ENCODE results near the gene CEP41.

CEP41 gene

DNA sequence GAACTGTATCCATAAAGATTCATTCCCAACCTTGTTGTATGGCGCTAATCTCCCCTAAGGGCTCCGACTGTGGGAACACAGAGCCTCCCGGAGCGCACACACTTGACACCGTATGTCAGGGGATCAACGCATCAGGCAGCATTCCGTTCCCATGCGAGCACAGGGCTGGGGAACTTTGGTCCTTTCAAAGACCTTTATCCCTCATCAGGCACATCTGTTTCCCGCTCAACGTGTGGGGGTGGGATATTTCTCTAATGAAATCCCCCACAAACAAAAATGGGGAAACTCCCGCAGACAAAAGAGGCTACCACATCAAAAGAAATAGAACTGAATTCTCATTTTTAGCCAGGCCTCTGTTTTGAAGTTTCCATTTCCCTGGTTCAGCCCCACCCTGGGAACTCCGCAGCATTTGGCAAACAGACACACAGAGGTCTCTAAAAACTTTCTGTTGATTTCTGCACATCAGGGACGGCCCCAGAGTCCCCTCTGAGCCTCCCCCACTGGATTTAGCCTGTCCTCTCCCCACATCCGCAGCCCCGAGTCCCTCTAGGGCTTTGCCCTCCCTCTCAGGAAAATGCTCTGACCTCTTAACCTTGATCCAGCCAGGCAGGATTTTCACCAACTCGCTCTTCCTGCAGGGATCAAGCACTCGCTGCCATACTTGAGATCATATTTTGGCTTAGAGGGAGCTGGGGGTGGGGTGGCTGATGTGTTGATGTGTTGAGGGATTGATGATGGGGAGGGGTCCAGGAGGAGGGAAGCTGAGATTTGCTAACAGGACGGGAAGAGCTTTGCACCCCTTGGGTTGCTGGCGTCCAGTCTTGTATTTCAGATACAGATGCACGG lies 89.6 kb downstream of the CEP41 start:
- TF ChIP-seq, protein P1, sequence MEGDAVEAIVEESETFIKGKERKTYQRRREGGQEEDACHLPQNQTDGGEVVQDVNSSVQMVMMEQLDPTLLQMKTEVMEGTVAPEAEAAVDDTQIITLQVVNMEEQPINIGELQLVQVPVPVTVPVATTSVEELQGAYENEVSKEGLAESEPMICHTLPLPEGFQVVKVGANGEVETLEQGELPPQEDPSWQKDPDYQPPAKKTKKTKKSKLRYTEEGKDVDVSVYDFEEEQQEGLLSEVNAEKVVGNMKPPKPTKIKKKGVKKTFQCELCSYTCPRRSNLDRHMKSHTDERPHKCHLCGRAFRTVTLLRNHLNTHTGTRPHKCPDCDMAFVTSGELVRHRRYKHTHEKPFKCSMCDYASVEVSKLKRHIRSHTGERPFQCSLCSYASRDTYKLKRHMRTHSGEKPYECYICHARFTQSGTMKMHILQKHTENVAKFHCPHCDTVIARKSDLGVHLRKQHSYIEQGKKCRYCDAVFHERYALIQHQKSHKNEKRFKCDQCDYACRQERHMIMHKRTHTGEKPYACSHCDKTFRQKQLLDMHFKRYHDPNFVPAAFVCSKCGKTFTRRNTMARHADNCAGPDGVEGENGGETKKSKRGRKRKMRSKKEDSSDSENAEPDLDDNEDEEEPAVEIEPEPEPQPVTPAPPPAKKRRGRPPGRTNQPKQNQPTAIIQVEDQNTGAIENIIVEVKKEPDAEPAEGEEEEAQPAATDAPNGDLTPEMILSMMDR (IDR thresholded peaks at IDR 0.05; ENCODE audit: low read depth, low read length, missing control alignments), result no peak
- no peak overlapping the region for H3K4me3 ChIP-seq (replicated peaks; ENCODE audit: low read depth, low read length)
- no peak for DNase-seq (ENCODE audit: extremely low read depth, low read depth)

DNA sequence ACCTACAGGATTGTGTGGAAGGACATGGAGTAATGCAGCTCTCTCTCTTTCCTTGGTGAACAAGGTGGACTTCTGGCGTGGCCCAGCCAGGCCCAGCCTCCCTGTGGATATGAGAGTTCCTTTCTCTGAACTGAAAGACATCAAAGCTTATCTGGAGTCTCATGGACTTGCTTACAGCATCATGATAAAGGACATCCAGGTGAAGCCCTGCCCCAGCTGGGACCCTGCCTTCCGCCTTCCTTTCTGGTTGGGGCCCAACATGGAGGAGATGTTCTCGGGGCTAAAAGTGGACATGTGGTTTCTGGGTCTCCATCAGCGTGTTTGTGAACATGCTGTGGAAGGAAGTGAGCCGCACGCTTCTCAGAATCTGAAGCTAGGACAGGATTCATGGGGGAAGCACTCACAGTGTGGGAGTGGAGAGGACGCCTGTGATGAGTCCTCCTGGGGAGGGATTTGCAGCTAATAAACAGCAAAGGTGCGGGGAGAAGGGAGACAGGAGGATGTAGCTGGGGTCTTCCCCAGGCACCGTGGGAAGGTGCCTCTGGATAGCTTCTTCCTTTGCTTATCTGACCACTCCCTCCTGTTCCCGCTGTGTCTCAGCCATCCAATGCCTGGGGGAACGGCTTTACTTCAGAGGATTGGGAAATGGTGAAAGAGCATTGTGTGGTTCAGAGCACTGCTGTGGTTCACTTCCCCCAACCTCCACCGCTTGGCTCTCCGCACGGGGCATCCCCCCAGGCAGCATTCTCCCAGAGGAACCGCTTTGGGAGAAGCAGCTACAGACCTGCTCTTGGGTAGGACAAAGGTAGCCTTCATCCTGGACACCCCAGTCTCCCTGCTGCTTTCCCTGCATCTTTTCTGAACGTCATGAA lies 90.7 kb downstream of the CEP41 start:
- no peak overlapping the region for H3K4me3 ChIP-seq (replicated peaks; ENCODE audit: low read depth, low read length)
- TF ChIP-seq, protein P1 (IDR thresholded peaks at IDR 0.05; ENCODE audit: low read depth, low read length, missing control alignments), result no peak
- no peak for DNase-seq (ENCODE audit: extremely low read depth, low read depth)

DNA sequence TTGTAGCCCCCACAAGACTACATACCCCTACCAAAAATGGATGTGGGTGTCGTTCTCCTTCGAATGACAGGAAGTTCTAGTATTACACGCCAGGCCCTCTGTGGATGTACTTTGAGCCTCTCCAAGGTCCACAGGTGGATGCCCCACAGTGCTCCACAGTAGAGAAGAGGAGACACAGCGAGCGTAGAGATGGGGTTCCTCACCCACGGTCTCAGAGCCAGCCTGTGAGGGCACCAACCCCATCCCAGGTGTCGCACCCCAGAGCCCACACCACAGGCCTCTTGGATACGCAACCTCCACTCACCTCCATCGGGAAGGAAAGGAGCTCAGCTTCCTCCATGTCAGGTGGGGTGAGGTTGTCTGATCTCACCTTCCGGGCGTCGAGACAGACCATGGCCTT lies 93.9 kb downstream of the CEP41 start:
- H3K4me3 ChIP-seq (replicated peaks; ENCODE audit: low read depth, low read length), result no peak overlapping the region
- DNase-seq (ENCODE audit: extremely low read depth, low read depth), result no peak
- TF ChIP-seq, protein P1 (IDR thresholded peaks at IDR 0.05; ENCODE audit: low read depth, low read length, missing control alignments), result no peak

DNA sequence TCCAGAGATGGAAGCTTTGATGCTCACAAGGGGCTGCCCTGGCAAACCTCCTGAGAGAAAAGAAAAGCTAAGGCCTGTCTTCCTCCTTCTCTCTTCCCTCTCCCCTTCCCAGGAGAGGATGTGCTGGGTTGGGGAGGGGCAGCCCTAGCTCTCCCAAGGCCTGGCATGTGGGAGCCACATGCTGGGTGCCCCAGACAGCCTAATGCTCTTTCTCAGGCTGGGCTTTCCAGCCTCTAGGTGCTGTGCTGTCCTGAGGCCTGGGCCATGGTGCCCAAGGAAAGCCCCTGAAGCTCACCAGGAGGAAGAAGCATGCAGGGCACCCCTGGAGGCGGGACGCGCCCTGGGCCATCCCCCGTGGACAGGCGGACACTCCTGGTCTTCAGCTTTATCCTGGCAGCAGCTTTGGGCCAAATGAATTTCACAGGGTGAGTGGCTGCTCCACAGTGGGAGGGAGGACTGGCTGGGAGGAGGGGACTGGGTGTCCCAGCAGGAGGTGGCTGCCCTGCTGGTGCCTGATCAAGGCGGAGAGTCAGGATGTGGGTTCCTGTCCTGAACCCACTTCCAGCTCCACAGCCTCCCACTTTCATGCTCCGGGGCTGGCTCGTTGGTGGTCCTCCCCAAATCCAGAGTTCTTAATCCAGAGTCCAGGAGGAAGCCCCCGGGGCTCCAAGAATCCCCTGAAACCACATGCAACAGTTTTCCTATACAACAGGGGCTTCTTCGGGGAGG lies 94.5 kb downstream of the CEP41 start:
- no peak overlapping the region for H3K4me3 ChIP-seq (replicated peaks; ENCODE audit: low read depth, low read length)
- TF ChIP-seq, protein P1 (IDR thresholded peaks at IDR 0.05; ENCODE audit: low read depth, low read length, missing control alignments), result no peak
- no peak for DNase-seq (ENCODE audit: extremely low read depth, low read depth)

DNA sequence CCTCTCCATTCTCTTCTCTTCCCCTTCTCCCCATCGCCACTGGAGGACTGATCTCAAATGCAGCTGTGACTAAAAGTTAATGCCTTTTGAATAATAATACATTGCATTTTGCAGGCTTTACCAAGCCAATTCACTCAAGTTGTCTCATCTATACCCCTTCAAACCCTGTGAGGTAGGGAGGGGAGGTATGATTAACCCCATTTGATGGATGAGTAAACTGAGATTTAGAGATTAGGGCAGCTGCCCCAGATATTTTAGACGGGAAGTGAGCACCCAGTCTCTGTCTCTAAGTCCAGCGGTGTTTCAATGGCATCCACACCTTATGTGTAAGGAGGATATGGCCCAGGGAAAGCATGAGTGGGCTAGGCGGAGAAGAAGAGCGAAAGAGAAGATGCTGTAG lies 95.1 kb downstream of the CEP41 start:
- DNase-seq (ENCODE audit: extremely low read depth, low read depth), result no peak
- no peak overlapping the region for H3K4me3 ChIP-seq (replicated peaks; ENCODE audit: low read depth, low read length)
- TF ChIP-seq, protein P1 (IDR thresholded peaks at IDR 0.05; ENCODE audit: low read depth, low read length, missing control alignments), result no peak

DNA sequence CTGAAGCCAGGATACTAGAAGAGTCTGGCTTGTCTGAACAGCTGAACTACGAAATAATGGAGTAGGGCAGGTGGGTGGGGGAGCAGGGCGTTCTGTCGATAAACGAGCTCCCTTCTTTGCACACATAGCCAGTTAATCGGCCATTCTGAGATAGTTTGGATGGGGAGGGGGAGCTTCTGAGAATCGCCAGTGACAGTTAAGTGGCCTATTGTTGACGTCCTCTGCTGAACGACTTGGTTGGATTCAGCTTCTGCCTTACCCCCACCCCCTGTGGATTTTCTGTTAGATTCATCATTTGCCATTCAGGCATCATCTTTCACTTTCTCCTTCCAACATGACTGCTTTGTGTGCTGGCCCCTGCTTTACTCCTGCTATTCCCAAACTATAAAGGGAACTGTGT lies 95.7 kb downstream of the CEP41 start:
- no peak for DNase-seq (ENCODE audit: extremely low read depth, low read depth)
- TF ChIP-seq, protein P1 (IDR thresholded peaks at IDR 0.05; ENCODE audit: low read depth, low read length, missing control alignments), result no peak
- H3K4me3 ChIP-seq (replicated peaks; ENCODE audit: low read depth, low read length), result no peak overlapping the region
